Subcutaneous preadipocyte (primary cell): ENCODE measurements around the gene EGLN2. TPM values are rescaled to one million over a fixed set of nuclear protein-coding genes. Genes with fewer than 3 reads are reported as not detected.

ENCODE experiments used
- total RNA-seq: library from RNA; depleted of rRNA; stranded (reverse); fragments of >200 nt; gene quantifications from 2 replicates; pipeline ENCODE4 v1.2.3, GENCODE V29; 2012

The EGLN2 gene
- 72.0 and 73.5 TPM in 2 replicates for total RNA-seq

DNA sequence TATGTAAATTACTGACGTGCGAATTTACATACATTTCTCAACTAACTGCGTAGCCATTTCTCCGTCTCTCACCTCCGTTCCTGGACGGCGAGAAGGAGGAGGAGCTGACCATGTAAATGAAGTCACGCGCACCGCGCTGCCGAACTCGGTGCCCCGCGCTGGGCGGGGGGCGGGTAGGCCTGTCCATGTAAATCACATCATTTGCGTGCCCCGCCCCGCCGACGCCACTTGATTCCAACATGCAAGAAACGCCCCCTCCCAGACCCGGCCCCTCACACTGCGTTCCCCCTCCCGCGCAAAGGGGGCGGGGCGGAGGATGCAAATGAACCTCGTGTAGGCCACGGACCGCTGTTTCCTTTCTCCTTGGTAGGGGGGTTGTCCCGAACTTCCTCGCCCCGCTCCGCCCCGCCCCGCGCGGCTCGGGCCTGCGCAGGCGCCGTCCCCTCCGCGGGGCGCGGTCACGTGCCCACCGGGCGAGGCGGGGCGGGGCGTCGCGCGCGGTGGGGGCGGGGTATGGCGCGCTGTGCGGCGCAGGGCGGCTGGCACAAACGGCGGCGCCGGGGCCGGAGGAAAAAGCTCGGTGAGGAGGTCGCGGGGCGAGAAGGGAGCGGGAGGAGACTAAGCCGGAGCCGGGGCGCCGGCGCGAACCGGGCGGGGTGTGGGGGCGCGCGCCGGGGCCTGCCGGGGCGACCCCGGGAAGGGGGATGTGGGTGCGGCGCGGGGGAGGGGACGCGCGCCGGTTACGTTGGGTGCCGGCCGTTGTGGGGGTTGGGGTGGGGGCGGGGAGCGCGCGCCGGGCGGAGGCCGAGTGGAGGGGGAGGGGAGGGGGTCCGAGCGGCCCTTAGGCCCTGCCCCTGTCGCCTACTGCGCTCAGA lies at the start of gene EGLN2:
Gene EGLN2 (plus strand): TSS at position 509 of the 875 bp plus-strand sequence. CDS start 1,382 bp downstream, outside the sequence.

DNA sequence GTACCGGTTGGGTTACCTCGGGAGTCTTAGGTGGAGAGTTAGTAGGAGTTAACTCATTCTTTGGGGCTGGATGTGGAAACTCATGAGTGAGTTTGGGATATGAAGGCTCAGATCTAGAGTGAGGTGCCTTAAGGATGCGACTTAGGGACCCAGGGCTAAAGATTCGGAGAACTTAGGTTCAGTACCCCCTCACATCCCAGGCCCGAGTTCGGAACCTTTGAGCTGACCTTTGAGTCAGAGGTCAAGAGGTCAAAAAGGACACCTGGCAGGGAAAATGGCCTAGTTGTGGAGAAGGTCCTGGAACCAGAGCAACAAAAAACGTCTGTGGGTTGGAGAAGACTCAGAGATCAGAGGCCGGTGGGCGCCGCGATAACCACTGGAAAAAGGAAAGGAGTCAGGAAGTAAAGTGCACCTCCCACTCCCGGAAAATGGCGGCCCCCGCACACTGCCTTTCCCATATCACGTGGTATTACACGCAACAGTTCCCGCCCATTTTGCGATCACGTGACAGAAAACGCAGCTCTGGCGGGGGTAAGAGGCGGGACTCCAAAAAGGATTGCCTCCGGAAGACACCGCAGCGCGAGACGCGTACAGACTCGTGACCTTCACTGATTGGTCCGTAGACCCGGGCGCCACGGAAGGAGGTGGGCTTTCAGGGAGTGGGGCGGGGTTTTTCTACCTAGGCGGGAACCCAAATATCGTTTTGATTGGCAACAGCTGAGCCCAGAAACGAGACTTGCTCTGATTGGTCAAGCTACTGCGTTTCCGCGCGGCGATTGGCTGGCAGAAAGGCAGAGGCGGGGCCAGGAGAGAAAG lies 48.7 kb upstream of the EGLN2 start, which contains the start of gene ACTMAP:
Gene ACTMAP (minus strand): TSS at position 420 of the 816 bp plus-strand sequence. CDS start 674 bp downstream, outside the sequence.

DNA sequence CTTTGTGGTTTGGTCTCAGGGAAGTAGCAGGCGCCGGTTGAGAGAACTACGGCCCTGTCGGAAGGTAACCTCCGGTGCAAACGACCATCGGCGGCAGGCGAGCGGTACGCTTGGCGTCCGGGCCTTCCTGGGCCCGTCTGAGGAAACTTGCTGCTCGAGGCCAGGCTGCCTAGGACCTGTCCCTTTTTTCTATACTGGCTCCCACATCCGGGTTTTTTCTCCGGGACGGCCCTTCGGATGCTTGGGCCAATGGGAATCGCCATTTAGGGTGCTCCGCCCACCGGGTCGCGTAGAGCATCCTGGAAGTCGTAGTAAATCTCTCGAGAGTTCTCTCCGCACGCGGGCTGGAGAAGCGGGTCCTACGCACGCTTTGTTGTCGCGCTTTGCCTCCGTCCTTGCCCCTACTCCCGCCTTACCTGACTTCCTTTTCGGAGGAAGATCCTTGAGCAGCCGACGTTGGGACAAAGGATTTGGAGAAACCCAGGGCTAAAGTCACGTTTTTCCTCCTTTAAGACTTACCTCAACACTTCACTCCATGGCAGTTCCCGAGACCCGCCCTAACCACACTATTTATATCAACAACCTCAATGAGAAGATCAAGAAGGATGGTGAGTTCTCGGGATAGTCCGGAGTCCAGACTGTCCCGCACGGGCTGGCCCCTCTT lies 48.0 kb upstream of the EGLN2 start, which contains the start of gene SNRPA:
Gene SNRPA (plus strand): TSS at position 330 of the 664 bp plus-strand sequence. CDS start 206 bp downstream, at position 536.

DNA sequence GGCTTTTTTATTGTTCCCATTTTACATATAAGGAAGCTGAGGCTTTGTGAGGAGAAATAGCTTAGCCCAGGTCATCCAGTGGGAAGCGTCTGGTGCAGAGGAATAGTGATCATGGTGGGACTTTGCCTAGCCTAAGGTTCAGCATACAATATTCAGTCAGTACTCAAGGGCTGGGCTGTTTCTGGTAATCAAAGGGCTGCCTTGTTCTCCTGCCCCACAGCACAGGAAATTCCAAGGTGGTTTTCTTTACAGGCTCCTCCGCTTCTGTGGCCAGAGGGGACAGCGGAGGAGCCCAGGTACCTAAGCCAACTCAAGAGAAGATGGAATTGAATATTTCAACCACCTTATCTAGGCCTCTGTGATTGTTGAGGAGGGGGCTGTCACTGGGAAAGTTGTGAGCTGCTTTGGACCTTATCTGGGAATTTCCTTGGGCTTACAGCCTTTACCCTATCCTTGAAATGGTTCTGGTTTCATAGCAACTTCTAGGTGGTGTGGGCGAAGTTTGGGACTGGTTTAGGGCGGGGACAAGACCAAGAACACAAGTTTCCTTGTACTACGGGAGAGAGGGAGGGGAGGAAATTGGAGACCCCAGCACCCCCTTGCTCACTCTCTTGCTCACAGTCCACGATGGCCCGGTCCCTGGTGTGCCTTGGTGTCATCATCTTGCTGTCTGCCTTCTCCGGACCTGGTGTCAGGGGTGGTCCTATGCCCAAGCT lies 23.9 kb upstream of the EGLN2 start, which contains the start of gene MIA:
Gene MIA (plus strand): TSS at position 606 of the 716 bp plus-strand sequence. CDS start 22 bp downstream, at position 628.

DNA sequence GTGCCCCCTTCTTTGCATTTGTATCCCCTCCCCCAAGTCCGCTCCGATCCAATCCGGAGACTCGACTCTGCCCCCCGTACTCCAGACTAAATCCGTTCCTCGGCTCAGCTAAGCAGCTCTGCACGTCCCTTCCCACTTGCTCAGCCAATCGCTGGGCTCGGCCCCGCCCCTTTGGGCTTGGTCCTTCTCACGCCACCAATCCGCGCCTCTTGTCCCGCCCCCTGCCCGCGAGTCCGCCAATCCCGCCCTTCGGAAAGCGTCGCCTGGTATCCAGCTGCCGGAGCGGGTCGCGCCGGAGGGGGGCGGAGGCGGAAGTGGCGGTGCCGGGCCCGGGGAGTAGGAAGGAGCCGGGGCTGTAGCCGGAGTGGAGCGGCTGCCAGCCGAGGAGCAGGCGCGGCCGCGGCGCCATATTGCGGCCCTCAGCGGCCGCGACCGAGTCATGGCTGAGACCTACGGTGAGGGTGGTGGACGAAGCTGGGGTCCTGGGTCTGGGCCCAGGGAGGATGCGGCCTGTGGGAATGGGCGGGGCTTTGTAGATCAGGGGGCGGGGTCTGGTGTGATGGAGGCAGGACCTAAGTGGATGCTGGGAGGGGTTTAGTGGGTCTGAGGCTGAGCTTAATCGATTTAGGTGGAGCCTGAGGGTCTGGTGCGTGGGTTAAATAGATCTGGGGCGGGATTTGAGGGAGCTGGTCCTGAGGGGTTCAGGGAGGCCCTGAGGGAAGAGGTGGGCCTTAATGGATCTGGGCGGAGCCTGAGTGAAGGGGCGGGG lies 20.9 kb upstream of the EGLN2 start, which contains the start of gene RAB4B:
Gene RAB4B (plus strand): TSS at position 311 of the 769 bp plus-strand sequence. CDS start 129 bp downstream, at position 440.

DNA sequence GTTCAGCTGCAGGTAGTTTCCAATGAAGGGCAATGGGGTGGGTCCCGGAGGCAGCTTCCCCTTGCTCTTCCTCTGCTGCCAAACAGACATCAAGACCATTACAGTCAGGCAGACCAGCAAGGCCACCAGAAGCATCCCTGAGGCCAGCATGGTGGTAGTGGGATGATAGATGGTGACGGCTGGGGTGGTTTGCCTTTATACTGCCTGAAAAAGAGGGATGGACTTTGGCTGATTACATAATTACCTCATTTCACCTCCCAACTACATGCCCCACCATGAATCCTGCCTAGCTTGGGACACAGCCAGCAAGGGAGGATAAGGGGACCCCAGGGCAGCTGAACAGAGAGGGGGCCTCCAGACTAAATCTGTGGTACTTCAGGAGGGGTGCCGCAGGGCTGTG lies 51.3 kb downstream of the EGLN2 start, which contains the start of gene CYP2A6:
Gene CYP2A6 (minus strand): TSS at position 171 of the 400 bp plus-strand sequence. CDS start 21 bp downstream, at position 150.

Other genes starting within 250 kb of the EGLN2 start
- gene SHKBP1, start 222.3 kb upstream of the EGLN2 start, total RNA-seq, result 15.1 and 23.1 TPM in 2 replicates
- gene LTBP4, start 197.8 kb upstream of the EGLN2 start, total RNA-seq, result 20.7 and 36.0 TPM in 2 replicates
- 30.7 and 45.9 TPM in 2 replicates for gene NUMBL, start 108.5 kb upstream of the EGLN2 start, total RNA-seq
- gene COQ8B, start 82.3 kb upstream of the EGLN2 start, total RNA-seq, result 29.0 and 37.1 TPM in 2 replicates
- gene ITPKC, start 82.1 kb upstream of the EGLN2 start, total RNA-seq, result 10.0 and 17.3 TPM in 2 replicates
- 0.98 and 1.1 TPM in 2 replicates for gene ACTMAP, start 48.7 kb upstream of the EGLN2 start, total RNA-seq
- 42.3 and 62.4 TPM in 2 replicates for gene SNRPA, start 48.0 kb upstream of the EGLN2 start, total RNA-seq
- gene MIA, start 23.7 kb upstream of the EGLN2 start, total RNA-seq, result 0.37 TPM in 1 of 2 replicates, not detected in the other
- 10.0 and 12.9 TPM in 2 replicates for gene RAB4B, start 20.9 kb upstream of the EGLN2 start, total RNA-seq
- not detected in 2 replicates for gene CYP2A6, start 51.3 kb downstream of the EGLN2 start, total RNA-seq
- not detected in 2 replicates for gene CYP2A7, start 83.0 kb downstream of the EGLN2 start, total RNA-seq
- not detected in 2 replicates for gene CYP2B6, start 192.1 kb downstream of the EGLN2 start, total RNA-seq